ENCODE results near the gene MAP3K13.

The MAP3K13 gene

GRCh38 chr3:185362850-185363661, at the start of gene MAP3K13:
TSS of gene MAP3K13 (plus strand) at chr3:185363136. CDS start at chr3:185428582, 65,446 bp downstream.
- DNase-seq, result peak; percentile 88

- DNase-seq, result no peak
Measured at GRCh38 chr3:185313693-185314246, 49.2 kb upstream of the MAP3K13 start.

- peak; percentile 22 for DNase-seq
Measured at GRCh38 chr3:185316740-185317412, 46.1 kb upstream of the MAP3K13 start.

- no peak for DNase-seq
Measured at GRCh38 chr3:185317674-185318073, 45.3 kb upstream of the MAP3K13 start.

GRCh38 chr3:185318141-185318540, 44.8 kb upstream of the MAP3K13 start:
- DNase-seq, result no peak

GRCh38 chr3:185319801-185320200, 43.1 kb upstream of the MAP3K13 start:
- DNase-seq, result no peak

- no peak for DNase-seq
Measured at GRCh38 chr3:185320949-185321348, 42.0 kb upstream of the MAP3K13 start.

GRCh38 chr3:185322101-185322719, 40.7 kb upstream of the MAP3K13 start:
- no peak for DNase-seq

- DNase-seq, result peak; percentile 41
Measured at GRCh38 chr3:185325946-185326791, 36.8 kb upstream of the MAP3K13 start.

- no peak for DNase-seq
Measured at GRCh38 chr3:185327062-185327461, 35.9 kb upstream of the MAP3K13 start.

- peak; percentile 49 for DNase-seq
Measured at GRCh38 chr3:185328324-185329004, 34.5 kb upstream of the MAP3K13 start.

GRCh38 chr3:185330238-185330637, 32.7 kb upstream of the MAP3K13 start:
- DNase-seq, result peak; percentile 40

GRCh38 chr3:185330644-185331043, 32.3 kb upstream of the MAP3K13 start:
- no peak for DNase-seq

- DNase-seq, result peak; percentile 60
Measured at GRCh38 chr3:185332026-185332735, 30.8 kb upstream of the MAP3K13 start.

- no peak for DNase-seq
Measured at GRCh38 chr3:185335799-185336198, 27.1 kb upstream of the MAP3K13 start.

- no peak for DNase-seq
Measured at GRCh38 chr3:185337231-185337816, 25.6 kb upstream of the MAP3K13 start.

GRCh38 chr3:185339945-185340344, 23.0 kb upstream of the MAP3K13 start:
- no peak for DNase-seq

GRCh38 chr3:185340751-185341150, 22.2 kb upstream of the MAP3K13 start:
- DNase-seq, result no peak

GRCh38 chr3:185341616-185342458, 21.1 kb upstream of the MAP3K13 start:
- DNase-seq, result peak; percentile 27

Data from hematopoietic multipotent progenitor cell treated with erythropoietin and hydrocortisone succinate and interleukin-3 and kit ligand, for 6 days (in vitro differentiated cells).